HT-29 (cell line): ENCODE measurements around the gene ABCC4. TPM values are rescaled to one million over a fixed set of nuclear protein-coding genes. Genes with fewer than 3 reads are reported as not detected.
A peak's percentile ranks its signal among the peaks of the same experiment; 100 is the strongest.

ENCODE experiments used
- DNase-seq: peaks from one replicate; pipeline ENCODE4 v3.0.0-alpha.2; 2015; ENCODE audit warnings: low spot score
- total RNA-seq: library from RNA; depleted of rRNA; stranded (reverse); fragments of >200 nt; shearing (Covaris generic); gene quantifications from 2 replicates; pipeline ENCODE4 v1.2.3, GENCODE V29; 2014

ABCC4 gene
- total RNA-seq, 1 experiment from 2014 or later, result 28.1 TPM

DNA sequence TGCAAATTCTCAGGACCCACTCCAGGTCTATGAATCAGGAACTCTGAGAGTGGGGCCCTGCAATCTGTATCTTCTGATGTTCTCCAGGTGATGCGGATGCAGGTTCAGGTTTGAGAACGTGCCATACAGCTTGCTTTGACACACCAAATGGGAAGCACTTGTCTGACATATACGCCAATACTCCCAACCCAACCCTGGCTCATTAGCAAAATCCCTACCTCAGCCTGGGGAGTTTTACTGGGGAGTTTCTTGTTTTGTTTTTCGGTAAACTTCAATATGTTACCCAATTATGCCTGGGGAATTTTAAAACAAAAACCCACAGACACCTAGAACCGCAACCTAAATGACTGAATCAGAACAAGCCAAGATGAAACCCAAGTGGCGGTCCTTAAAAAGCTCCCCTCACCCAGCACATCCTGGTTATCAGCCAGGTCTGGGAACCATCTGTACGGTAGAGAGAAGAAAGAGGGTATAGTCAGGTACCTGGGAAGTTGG is 41.2 kb downstream of the ABCC4 start:
- no peak for DNase-seq

DNA sequence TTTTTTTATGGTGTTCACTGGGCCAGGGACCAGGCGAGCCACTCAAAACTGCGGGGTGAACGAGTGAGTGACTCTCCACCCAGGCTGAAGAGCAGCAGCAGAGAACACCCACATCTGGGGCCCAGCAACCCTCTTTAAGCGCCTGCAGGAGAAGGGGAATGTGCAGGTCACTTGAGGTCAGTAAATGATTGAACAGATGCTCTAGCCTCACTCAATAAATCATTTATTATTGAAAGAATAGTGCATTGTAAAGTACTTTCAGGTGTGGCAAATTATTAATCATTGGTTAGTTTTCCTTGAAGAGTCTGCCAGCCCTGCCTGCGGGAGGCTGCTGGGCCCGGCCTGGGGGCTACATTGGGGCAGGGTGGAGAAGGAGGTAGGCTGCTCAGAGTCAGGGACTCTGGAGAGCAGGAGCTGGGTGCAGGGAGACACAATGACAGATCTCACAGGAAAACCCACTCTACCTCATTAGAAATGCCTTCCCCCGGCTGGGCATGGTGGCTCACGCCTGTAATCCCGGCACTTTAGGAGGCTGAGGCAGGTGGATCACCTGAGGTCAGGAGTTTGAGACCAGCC is 42.5 kb downstream of the ABCC4 start:
- DNase-seq, result peak; percentile 75

DNA sequence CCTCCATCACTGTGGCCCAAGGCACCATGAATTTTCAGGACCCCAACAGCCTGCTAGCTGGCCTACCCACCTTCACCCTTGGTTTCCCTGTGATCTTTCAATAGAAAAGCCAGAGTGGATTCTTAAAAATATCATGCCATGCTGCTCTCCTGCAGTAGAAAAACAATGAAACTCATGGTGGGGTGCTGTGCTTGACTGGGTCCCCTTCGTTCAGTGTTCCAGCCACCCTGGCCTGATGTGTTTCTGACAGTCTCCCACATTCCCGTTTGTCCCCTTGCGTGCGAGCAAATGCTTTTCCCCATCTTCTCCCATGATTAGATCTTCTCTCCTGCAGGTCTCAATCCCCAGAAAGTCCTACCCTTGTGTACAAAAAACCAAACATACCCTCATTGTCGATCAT is 43.2 kb downstream of the ABCC4 start:
- DNase-seq, result no peak

DNA sequence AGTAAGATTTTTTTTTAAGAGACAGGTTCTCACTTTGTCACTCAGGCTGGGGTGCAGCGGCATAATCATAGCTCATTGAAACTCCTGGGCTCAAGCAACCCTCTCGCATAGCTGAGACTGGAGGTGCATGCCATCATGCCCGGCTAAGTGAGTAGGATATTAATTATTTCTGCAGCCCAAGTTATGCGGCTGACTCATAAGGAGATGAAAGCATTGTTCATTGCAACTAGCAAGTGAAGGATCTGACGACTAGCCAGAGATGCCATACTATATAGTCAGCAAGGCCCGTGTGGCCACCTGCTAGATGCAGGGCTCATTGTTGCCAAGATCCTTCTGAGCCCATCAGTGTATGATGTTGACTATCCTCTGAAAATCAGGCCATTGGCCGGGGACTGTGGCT is 45.2 kb downstream of the ABCC4 start:
- DNase-seq, result peak; percentile 91

DNA sequence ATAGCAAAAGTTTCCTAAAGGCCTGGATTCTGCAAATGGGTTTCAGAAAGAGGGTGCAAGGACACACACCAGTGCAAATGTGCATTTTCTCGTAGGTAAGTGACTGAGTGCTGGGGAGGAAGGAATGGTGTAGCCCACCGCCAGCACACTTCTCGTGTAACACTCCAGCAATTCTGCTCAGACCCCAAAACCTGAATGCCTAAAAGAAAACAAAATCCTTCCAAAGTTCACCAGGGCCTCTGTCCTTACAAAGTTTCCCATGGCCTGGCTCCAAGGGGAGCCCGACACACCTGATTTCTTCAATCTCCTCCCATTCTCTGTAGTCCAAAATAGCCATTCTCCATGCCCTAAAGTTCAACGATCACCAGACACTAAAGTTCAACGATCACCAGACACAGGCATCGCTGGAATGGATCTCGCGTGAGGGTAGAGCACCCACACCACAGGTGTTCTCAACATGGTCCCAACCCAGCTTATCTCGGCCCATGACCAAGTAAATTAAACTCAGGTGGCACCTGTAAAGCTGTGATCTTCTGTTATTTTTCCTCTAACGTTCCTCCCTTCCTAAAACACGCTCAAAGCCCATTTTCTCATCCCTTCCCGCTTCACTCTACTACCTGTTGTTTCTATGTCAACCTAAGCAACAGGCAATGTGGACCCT is 46.0 kb downstream of the ABCC4 start:
- no peak for DNase-seq

DNA sequence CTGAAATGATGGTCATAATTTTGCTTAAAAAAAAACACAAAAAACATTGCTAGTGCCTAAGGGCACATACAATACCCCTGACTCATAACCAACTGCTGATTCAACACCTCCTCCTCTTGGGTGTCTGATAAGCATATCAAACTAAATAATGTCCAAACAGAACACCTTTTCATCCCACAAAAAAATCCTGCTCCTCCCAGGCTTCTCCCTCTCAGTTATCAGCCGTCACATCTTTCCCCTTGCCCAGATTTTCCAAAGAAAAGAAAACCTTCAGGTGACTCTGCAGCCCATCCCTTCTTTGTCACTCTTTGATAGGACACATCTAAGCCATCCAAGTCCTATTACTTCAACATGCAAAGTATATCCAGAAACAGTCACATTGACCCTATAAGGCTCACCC is 46.9 kb downstream of the ABCC4 start:
- DNase-seq, result no peak

DNA sequence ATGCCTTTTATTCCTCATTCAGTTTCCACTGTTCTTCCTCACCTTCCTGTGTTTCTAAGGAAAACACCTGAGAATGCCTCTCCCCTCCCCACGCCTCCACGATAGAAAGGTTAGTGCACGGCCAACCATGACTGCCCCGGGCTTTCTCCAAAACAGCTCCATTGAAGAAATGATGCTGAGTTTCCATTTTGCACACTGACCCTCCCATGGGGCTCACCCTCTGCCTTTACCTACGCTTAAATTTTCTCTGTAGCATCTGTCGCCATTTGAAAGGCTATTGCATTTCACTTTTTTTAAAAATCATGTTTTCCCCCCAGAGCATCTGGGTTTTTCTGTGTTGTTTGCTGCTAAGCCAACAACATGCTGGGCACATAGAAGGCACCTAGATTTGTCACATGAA is 48.2 kb downstream of the ABCC4 start:
- DNase-seq, result no peak

DNA sequence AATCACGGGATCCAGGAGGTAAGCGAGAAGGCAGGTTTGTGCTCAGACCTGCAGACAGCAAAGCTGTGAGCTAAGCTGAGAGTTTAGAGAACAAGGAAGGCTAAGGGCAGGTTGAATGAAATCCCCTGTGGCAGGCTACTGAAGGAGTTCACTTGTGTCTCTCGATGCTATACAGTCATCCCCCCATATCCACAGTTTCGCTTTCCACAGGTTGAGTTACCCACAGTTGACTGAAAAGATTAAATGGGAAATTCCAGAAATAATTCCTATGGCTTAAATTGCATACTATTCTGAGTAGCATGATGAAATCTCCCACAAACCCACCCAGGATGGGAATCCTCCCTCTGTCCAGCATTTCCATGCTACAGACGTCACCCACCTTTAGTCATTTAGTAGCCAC is 49.6 kb downstream of the ABCC4 start:
- DNase-seq, result no peak

DNA sequence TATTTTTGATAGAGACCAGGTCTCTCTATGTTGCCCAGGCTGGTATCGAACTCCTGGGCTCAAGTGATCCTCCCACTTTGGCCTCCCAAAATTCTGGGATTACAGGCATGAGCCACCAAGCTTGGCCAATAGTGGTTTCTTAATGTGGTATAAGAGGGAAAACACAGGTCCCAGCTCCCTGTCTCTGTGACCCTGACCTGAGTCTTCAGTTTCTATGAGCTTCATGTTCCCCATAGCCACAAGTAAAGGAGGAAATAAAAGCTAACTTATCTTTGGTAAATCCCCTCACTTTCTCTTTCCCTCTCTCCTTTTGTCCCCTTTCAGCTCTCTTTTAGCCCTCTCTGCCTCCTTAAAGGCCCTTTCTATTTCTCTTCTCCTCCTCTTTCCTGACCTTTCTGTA is 50.3 kb downstream of the ABCC4 start:
- DNase-seq, result no peak

DNA sequence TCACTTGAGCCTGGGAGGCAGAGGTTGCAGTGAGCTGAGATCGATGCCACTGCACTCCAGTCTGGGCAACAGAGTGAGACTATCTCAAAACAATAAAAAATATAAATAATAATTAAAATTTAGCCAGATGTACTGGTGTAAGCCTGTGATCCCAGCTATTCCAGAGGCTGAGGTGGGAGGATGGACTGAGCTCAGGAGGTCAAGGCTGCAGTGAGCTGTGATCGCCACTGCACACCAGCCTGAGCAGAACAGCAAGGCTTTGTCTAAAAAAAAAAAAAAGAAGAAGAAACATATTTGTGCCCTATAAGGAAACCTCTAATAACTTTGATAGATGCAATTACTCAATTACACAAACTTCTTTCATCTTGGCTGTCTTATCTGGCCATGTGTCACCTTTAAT is 52.3 kb downstream of the ABCC4 start:
- no peak for DNase-seq

DNA sequence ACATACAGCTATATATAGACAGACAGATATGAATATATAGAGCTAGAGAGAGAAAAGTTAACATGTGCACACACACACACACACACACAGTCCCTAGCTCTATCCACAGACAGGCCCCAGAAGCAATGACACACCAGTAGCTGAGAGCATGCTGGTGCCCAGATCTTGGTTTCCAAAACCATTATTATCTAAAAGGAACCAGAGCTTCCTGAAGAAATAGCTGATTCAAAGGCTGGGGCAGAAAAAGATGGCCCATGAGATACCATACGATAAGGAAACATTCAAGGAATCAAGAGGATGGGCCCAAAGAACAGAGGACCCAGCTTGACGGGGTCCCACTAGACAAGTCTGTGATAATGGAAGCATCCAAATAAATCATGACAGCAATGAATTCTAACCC is 53.4 kb downstream of the ABCC4 start:
- no peak for DNase-seq

DNA sequence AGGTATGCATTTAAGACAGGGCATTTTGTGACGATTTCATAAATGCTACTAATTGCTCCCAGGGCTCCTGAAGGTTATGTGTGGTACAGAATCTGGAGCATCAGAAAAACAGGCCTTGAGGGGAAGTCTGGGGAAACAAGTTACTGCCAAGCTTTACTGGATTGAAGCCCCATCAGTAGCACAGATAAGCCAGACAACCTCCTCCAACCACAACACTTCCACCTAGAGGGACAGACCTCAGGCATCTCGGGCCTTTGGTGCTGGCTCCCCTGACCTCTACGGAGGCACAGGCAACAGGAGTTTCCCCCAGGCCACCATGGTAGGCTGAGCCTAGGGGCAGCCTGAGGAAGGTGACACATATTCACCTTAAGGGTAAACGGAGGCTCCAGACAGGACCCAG is 54.1 kb downstream of the ABCC4 start:
- DNase-seq, result no peak

DNA sequence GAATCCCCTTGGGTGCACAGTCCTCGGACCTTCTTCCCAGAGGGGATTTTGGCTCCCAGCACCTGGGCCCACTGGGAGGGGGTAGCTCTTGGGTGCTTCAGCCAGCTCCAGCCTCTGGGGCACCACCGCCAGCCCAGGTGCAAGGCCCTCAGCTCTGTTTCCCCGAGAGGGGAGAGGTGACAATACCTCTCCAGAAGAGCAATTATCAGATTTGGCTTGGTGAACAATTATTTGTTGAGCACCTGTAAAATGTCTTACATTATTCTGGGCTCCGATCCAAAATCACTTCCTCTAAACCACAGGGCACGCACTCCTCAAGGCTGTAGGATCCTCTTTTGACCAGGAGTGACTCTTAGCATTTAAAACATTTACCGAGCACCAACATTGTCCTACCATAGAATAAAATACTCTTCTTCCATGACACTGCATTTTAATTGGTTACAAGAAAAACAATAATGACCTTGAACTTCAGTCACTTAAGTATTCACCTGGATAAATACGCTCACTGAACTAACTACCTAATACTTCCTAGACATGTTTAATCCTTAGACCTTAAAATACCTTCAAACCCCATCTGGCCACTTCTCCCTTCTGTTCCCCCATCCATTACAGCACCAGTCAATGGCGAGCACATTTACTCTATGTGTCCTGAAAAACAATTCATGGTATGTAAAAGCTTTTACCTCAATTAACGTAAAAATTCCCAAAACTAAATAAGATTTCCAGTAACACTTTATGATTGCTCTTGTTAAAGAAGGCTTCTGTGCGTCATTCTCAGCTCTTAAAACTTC is 54.8 kb downstream of the ABCC4 start:
- peak; percentile 87 for DNase-seq

DNA sequence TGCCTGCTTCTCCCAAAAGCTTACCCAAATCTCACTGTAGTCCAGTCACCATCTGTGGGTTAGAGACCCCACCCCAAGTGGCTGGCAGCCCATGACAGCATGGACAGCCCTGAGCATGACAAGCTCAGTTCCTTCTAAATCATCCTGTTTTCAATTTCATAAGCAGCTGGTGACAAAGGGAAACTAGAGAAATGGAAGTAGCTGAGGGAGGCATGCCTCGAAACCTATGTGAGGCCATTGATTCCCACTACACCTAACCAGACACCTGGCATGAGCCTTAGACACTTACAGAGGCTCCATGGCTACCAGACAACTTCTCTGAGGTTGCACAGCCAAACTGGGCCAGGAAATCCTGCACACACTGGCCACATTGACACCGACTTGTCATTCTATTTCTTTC is 56.2 kb downstream of the ABCC4 start:
- no peak for DNase-seq

DNA sequence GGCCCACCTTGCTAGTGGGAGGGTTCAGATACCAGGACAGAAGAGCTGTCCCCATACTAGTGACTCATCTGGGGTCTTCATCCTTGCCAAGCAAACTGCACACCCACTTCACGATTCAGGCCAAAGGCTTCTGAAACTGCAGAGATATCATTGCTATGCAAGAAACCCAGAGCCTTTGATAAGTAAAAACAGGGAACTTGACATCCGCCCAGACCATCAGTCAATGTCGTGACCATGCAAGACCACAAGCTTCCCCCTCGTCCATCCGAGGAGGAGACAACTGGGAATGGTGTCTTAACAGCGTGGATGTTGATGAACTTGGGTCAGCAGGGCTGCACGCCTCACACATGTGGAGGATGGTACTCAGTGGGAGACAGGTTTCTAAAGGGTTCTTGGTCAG is 58.0 kb downstream of the ABCC4 start:
- DNase-seq, result no peak

DNA sequence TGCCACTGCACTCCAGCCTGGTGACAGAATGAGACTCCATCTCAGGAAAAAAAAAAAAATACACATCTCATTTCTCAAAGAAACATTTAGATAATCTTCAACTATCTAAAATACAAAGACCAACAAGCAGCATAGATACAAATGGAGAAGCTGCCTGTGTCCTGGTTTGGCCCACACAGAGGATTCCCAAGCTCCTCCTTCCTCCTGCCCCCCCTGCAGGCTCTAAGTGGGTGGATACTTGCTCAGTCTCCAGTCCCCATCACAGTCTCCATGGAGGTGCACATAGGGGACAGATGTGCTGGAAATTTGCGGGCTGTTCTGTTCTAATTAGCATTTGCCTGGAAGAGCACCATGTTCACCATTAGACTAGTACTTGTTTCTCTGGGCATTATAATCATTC is 59.9 kb downstream of the ABCC4 start:
- DNase-seq, result no peak

DNA sequence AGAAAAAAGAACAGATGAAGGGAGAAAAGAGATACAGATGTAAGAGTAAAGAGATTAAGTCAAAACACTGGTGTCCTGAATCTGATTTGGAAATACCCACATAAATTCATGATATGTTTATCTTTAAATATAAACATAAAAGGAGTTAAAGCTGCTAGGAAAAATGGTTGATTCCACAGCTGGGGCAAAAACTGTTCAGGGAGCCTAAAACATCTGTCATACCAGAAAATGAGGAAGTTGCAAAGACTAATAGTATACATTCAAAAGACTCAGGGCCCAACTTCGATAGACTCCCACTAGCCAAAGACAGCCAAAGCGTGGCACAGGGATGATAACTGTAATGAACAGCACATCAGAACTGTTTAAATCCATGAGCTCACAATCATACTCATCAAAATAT is 62.0 kb downstream of the ABCC4 start:
- no peak for DNase-seq

DNA sequence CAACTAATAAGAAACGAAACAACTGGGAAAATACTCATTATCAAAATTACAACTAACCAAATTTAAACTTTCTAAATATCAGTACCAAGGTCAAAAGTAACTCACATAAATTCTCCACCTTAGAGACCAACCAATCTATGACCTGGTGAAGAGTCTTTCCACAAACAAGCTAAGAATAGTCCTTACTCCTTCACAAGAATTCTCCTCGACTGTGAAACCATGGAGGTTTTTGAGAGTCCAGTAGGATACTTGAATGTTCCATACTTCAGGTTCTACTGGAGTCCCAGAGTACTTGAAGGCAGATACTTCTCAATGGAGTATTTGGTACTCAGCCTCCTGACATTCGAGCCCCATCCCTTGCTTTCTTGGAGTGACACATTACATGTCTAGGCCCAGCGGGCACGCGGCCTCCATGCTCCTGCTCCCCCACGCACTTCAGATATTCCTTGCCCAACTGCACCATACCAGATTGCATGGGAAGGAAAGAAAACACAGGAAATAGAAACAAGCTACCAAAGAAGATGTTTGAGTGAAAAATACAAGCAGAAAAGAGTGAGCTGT is 63.9 kb downstream of the ABCC4 start:
- DNase-seq, result no peak

DNA sequence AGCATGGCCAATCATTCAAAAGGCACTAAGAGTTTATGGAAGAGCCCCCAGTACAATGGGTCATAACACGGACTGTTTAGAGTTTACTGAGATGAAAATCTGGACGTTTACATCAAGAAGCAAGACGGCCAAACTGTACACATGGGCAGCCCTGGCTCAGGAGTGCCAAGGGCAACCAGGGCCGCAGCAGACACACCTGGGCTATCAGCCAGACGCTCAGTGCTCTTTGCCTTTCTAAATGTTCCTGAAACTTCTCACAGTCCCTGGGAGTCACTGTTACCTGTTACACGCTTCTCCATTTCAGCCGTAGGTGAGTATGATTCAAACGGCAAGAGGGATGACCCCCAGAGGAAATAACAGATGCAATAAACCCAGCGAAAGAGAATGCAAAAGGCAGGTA is 64.5 kb downstream of the ABCC4 start:
- no peak for DNase-seq

DNA sequence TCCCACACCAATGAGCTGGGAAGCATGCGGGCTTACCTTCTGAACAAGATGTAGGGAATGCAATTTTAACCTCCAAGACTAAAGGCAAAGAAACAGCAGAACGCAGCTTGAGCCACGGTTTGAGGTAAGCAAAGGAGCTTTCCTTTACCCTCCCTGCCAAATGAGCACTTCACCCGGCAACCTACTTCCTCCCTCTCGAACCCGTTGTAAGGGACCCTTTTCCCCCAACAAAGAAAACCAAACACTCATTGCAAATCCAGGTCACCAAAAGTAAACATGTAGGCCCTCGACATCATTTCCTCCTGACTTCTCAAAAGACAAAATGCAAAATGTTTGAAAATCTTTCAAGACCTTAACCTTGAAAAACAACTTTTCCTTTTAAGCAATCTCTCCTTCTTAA is 65.3 kb downstream of the ABCC4 start:
- no peak for DNase-seq

DNA sequence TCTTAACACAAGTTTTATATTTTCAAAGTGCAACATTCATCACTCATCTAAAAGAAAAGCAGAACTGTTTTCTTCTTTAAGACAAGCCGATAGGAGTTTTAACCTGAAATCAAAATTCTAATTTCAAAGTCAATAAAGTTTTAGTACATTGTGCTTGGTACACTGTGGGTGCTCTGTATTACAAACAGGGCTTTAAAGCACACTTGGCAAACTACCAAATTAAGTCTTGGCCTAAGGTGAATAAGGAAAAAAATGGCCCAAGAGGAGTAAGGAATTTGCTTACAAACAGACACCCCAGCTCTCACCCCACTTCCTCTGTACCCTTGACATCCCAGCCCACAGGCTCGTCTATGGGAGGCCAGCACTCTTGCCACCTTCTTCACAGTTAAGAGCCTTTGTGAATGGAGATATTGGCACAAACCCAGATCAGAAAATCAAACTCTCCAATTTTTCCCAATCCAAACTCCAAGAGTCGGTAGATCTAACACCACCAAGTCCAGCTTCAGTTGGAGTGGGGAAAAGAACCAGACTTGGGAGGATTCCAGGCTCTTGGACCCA is 66.0 kb downstream of the ABCC4 start:
- DNase-seq, result no peak

DNA sequence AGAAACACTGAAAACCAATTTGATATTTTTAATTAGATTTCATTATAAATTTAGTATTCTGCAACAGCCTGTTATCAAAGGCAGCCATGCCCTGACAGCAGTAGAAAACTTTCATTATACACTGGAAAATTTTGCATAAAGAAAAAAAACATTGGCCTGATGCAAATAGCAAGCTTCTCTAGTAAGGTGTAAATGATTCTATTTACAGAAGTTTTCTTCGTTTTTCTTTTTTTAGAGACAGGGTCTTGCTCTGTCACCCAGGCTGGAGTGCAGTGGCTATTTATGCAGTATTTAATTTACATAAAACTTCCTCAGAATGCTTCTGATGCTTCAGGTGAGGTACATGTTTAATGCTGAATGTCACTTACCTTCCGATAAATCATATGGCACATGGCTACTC is 67.0 kb downstream of the ABCC4 start:
- no peak for DNase-seq
